ENCODE results near the gene NAA38. TPM values are rescaled to one million over a fixed set of nuclear protein-coding genes. Genes with fewer than 3 reads are reported as not detected.

NAA38 gene
- total RNA-seq, 1 experiment from 2014 or later = 50.2 TPM

- Histone ChIP-seq H3K4me1 (ENCODE audit: insufficient read depth, low read length) (peaks cover 2% of the 10 kb centered on the region; the same call in 1 of the 2 replicates), H3K27ac (ENCODE audit: insufficient read length, low read depth, low read length) (no peak overlapping the region), H4K91ac (ENCODE audit: insufficient read length, low read depth, low read length) (no peak overlapping the region), H3K27me3 (ENCODE audit: insufficient read depth, low read length) (peaks cover 9% of the 10 kb centered on the region; the same call in 1 of the 2 replicates), H2BK15ac (ENCODE audit: low read depth, low read length) (no peak overlapping the region), H2BK120ac (ENCODE audit: low read depth, low read length, poor library complexity, severe bottlenecking) (no peak overlapping the region), H4K8ac (replicated peaks; ENCODE audit: insufficient read length, low read depth, low read length) (no peak overlapping the region), H2BK5ac (ENCODE audit: insufficient read length, low read length) (no peak overlapping the region), H2BK20ac (ENCODE audit: low read depth, low read length, poor library complexity, severe bottlenecking) (no peak overlapping the region), H3K9ac (ENCODE audit: extremely low read depth, insufficient read length, low read length) (no peak overlapping the region), H3K18ac (ENCODE audit: insufficient read length, low read depth, low read length) (no peak overlapping the region), H2AK5ac (ENCODE audit: insufficient read length, low read length) (no peak overlapping the region), H3K23me2 (ENCODE audit: insufficient read length, low read depth, low read length, poor library complexity, severe bottlenecking) (peaks cover 31% of the 10 kb centered on the region), H3K4me2 (ENCODE audit: insufficient read depth, insufficient read length, low read length) (no peak overlapping the region), H3K79me1 (ENCODE audit: insufficient read depth, low read depth, low read length, poor library complexity, severe bottlenecking) (no peaks in the 10 kb centered on the region), H4K20me1 (ENCODE audit: control insufficient read depth, insufficient read depth, insufficient read length) (no peaks in the 10 kb centered on the region), H3K79me2 (ENCODE audit: insufficient read depth, low read length) (no peaks in the 10 kb centered on the region), H2BK12ac (ENCODE audit: insufficient read length, low read depth, low read length) (no peak overlapping the region), H3K9me3 (ENCODE audit: control insufficient read depth, low read depth, low read length) (no peaks in the 10 kb centered on the region), H3K23ac (ENCODE audit: insufficient read length, low read depth, low read length) (no peak overlapping the region), H3T11ph (ENCODE audit: low read length) (no peak overlapping the region), H3K56ac (ENCODE audit: insufficient read length, low read depth, low read length) (no peak overlapping the region), H3K14ac (ENCODE audit: insufficient read depth, low read length) (no peak overlapping the region), H2AFZ (ENCODE audit: low read length) (no peak overlapping the region), H4K5ac (ENCODE audit: insufficient read length, low read depth, low read length) (no peak overlapping the region), H3K4ac (ENCODE audit: low read depth, low read length) (no peak overlapping the region)
- H3K4me1 Mint-ChIP-seq = peaks cover 17 to 25% of the 10 kb centered on the region in 2 experiments
- H3K36me3 Mint-ChIP-seq (ENCODE audit: insufficient read depth in 1 of 3, low read depth in 3 of 3) = no peaks in the 10 kb centered on the region
- H3K27ac Mint-ChIP-seq = no peak overlapping the region
- no peak for DNase-seq
- H3K4me3 Mint-ChIP-seq = no peak overlapping the region
- WGBS (ENCODE audit: extremely low coverage, insufficient read length, low lambda C conversion rate) = no CpG with 5 or more reads among the region's 10 CpGs
- peaks cover 52% of the 10 kb centered on the region for H3K27me3 Mint-ChIP-seq (ENCODE audit: low read depth)
- no peaks in the 10 kb centered on the region for H3K9me3 Mint-ChIP-seq
- no peak for TF ChIP-seq CTCF (conservative IDR thresholded peaks at IDR 0.05)
These were observed 24.9 kb downstream of the NAA38 start for GRCh38 chr17:7832431-7832830.

Measured in H9 (cell line).